G401.6 (cell line): ENCODE data around the gene LRRC45.

ENCODE experiments used
- FAIRE-seq: peaks from 2 replicates; lab custom pipeline; 2012; peaks lifted over from hg19 to GRCh38; lab: Jason Lieb, UNC

LRRC45 gene

GRCh38 chr17:81994593-81995462, 28.3 kb upstream of the LRRC45 start:
- no peak for FAIRE-seq

- no peak for FAIRE-seq
These were observed 27.5 kb upstream of the LRRC45 start for GRCh38 chr17:81995463-81996231.

- FAIRE-seq: no peak
These were observed 26.8 kb upstream of the LRRC45 start for GRCh38 chr17:81996232-81996756.

GRCh38 chr17:81996757-81997441, 26.2 kb upstream of the LRRC45 start:
- no peak for FAIRE-seq

- no peak for FAIRE-seq
These were observed 24.9 kb upstream of the LRRC45 start for GRCh38 chr17:81998212-81998611.

- FAIRE-seq: no peak
These were observed 24.2 kb upstream of the LRRC45 start for GRCh38 chr17:81998691-81999438.

- no peak for FAIRE-seq
These were observed 23.5 kb upstream of the LRRC45 start for GRCh38 chr17:81999587-81999975.

GRCh38 chr17:81999976-82000802, 22.9 kb upstream of the LRRC45 start:
- FAIRE-seq: no peak

- FAIRE-seq: no peak
These were observed 22.1 kb upstream of the LRRC45 start for GRCh38 chr17:82000803-82001570.

GRCh38 chr17:82001571-82002056, 21.5 kb upstream of the LRRC45 start:
- FAIRE-seq: no peak

- peak; percentile 91 for FAIRE-seq
These were observed 19.4 kb upstream of the LRRC45 start for GRCh38 chr17:82003411-82004381.

- no peak for FAIRE-seq
These were observed 18.3 kb upstream of the LRRC45 start for GRCh38 chr17:82004517-82005455.

- FAIRE-seq: no peak
These were observed 17.3 kb upstream of the LRRC45 start for GRCh38 chr17:82005701-82006348.

GRCh38 chr17:82006468-82007227, 16.5 kb upstream of the LRRC45 start:
- no peak for FAIRE-seq

- FAIRE-seq: no peak
These were observed 15.9 kb upstream of the LRRC45 start for GRCh38 chr17:82007228-82007494.

- no peak for FAIRE-seq
These were observed 15.4 kb upstream of the LRRC45 start for GRCh38 chr17:82007495-82008257.
